Transverse colon (tissue), 4 donors: ENCODE data around the gene MTPN. TPM values are rescaled to one million over a fixed set of nuclear protein-coding genes. Genes with fewer than 3 reads are reported as not detected.

ENCODE experiments used
- DNase-seq: peaks from one replicate; pipeline ENCODE4 v3.0.0-alpha.2; 2019
- H3K27ac ChIP-seq, 4 donors: fragments of 200-600 bp; sonication (generic); 2 replicates each; pipeline ENCODE4 v1.5.1; 2016 to 2018; ENCODE audit warnings: inconsistent platforms in 4 of 4
- H3K27me3 ChIP-seq: fragments of 200-600 bp; sonication (generic); 2 replicates; pipeline ENCODE4 v1.5.1; 2017; ENCODE audit warnings: inconsistent platforms
- H3K36me3 ChIP-seq, 4 donors: fragments of 200-600 bp; sonication (generic); 2 replicates each; pipeline ENCODE4 v1.5.1; 2017 to 2019; ENCODE audit warnings: inconsistent platforms in 4 of 4
- H3K4me1 ChIP-seq, 4 donors: fragments of 200-600 bp; sonication (generic); 2 replicates each; pipeline ENCODE4 v1.5.1; 2017 to 2020; ENCODE audit warnings: inconsistent platforms in 4 of 4
- H3K4me3 ChIP-seq, 4 donors: fragments of 200-600 bp; sonication (generic); 1 replicate in 1 of 4; 2 replicates in 3 of 4; pipeline versions ENCODE4 v1.5.1 to v1.6.1; 2017 to 2019; ENCODE audit warnings: inconsistent platforms in 4 of 4
- H3K9me3 ChIP-seq, 2 donors: fragments of 200-600 bp; sonication (generic); 2 replicates each; pipeline ENCODE4 v1.5.1; 2017 to 2019; ENCODE audit warnings: inconsistent platforms in 2 of 2
- EP300 ChIP-seq: sonication (generic); formaldehyde crosslinking; IDR thresholded peaks from one replicate; pipeline ENCODE4 v1.6.1; 2017; ENCODE audit warnings: antibody characterized with exemption, low read depth
- POLR2A ChIP-seq: fragments of 450-650 bp; IDR thresholded peaks from one replicate; pipeline ENCODE4 v1.6.1; 2016; ENCODE audit warnings: antibody characterized with exemption, mild to moderate bottlenecking, moderate library complexity
- POLR2AphosphoS5 ChIP-seq, 3 donors: sonication (generic); formaldehyde crosslinking; IDR thresholded peaks; one replicate each; pipeline ENCODE4 v1.6.1; 2016; ENCODE audit warnings: antibody characterized with exemption in 3 of 3
- WGBS, 2 donors: methylation state at CpG; one replicate each; pipeline ENCODE4 v1.1.5; 2018; ENCODE audit warnings: low coverage in 1 of 2; 5-methylcytosine and 5-hydroxymethylcytosine counted together
- in situ Hi-C, 4 donors: fragments of 200-750 bp; cut with MboI; loops; one replicate each; pipeline versions ENCODE4 v1.15.0 to v1.15.1; 2017; ENCODE audit warnings: low sequenced_read_pairs in 3 of 4, low pct_ligation_motif_present in 1 of 4, low pct_unique_long_range_greater_than_20kb in 1 of 4
- intact Hi-C: fragments of 100-400 bp; cut with DNase I; formaldehyde crosslinking; loops from one replicate; pipeline ENCODE4 v1.15.1; 2023; ENCODE audit warnings: low total_unique reads
- total RNA-seq, 4 donors: library from RNA; depleted of rRNA; stranded (reverse); fragments of >200 nt; gene quantifications; one replicate each; pipeline ENCODE4 v1.1.0, GENCODE V29; 2016
- TF ChIP-seq, protein P1 (sequence below), 5 experiments: fragments of 200-600 bp in 3 of 5; fragments of 450-650 bp in 2 of 5; sonication (generic) in 3 of 5; IDR thresholded peaks; 1 replicate in 2 of 5; 2 replicates in 3 of 5; pipeline ENCODE4 v1.5.1; 2016 to 2017; ENCODE audit warnings: antibody characterized with exemption in 5 of 5, inconsistent platforms in 3 of 5, mild to moderate bottlenecking in 2 of 5, moderate library complexity in 1 of 5

Gene MTPN
- total RNA-seq, 4 donors from 2014 or later = 44.9 to 71.7 (median 65.5) TPM

DNA sequence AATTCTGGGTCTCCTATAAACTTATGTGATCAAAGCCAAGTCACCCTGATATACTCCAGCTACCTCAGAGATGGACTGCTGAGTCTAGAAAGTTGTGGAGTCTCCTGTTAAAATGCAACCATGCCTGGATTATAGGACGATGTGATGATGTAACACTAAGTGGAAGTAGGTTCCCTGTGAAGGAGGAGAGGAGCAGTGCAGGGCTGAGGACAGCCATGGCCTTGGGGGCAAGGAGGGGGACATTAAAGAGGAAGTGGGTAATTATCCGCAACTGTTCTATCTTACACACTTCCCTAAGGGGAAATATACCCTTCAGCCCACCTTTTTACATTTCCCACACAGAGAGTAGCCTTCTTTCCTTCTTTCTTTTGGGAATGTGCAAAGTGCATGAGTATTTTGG lies 63.8 kb downstream of the MTPN start:
- no peaks in the 10 kb centered on the region for H3K36me3 ChIP-seq
- H3K4me1 ChIP-seq = no peaks in the 10 kb centered on the region
- no peak for DNase-seq
- in situ Hi-C loops (no loop called here), intact Hi-C loops (no loop called here)
- H3K27me3 ChIP-seq = no peaks in the 10 kb centered on the region
- TF ChIP-seq POLR2AphosphoS5 (IDR thresholded peaks at IDR 0.05) = no peak
- no peak for TF ChIP-seq EP300
- no peak for TF ChIP-seq POLR2A
- TF ChIP-seq, protein P1, sequence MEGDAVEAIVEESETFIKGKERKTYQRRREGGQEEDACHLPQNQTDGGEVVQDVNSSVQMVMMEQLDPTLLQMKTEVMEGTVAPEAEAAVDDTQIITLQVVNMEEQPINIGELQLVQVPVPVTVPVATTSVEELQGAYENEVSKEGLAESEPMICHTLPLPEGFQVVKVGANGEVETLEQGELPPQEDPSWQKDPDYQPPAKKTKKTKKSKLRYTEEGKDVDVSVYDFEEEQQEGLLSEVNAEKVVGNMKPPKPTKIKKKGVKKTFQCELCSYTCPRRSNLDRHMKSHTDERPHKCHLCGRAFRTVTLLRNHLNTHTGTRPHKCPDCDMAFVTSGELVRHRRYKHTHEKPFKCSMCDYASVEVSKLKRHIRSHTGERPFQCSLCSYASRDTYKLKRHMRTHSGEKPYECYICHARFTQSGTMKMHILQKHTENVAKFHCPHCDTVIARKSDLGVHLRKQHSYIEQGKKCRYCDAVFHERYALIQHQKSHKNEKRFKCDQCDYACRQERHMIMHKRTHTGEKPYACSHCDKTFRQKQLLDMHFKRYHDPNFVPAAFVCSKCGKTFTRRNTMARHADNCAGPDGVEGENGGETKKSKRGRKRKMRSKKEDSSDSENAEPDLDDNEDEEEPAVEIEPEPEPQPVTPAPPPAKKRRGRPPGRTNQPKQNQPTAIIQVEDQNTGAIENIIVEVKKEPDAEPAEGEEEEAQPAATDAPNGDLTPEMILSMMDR (IDR thresholded peaks at IDR 0.05) = no peak
- no peaks in the 10 kb centered on the region for H3K9me3 ChIP-seq
- 86 to 95% methylated on average over 2 of the region's 2 CpGs for WGBS, 2 donors
- H3K4me3 ChIP-seq = no peak overlapping the region
- no peak overlapping the region for H3K27ac ChIP-seq

DNA sequence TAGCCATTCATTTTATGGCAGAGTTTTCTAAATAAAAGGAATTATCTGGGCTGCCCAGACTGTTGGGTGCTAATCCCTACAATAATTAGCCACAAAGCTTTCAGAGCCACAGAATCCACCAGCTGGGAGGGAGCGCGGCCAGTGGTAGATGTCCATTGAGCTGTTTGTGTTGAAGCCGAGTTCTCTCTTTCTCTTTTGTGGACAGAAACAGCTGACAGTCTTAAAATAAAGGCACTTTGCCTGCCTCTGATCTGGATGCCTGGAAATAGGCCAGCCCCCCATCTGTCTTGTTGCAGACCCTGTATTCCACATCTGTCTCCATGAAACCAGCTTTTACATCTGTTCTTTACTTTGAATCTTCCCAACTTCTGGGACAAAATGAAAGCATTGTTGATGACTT lies 66.1 kb downstream of the MTPN start:
- H3K4me1 ChIP-seq = no peaks in the 10 kb centered on the region
- H3K27ac ChIP-seq = peak overlapping the region in 1 of 4 donors; percentile 16
- in situ Hi-C loops = no loop called here
- H3K27me3 ChIP-seq = no peaks in the 10 kb centered on the region
- no peak for TF ChIP-seq POLR2AphosphoS5 (IDR thresholded peaks at IDR 0.05)
- H3K4me3 ChIP-seq = no peak overlapping the region
- no peaks in the 10 kb centered on the region for H3K36me3 ChIP-seq
- intact Hi-C loops = loop anchor here (2.0 kb wide), 1 partner anchor 76 kb away; no protein-coding TSS in a partner anchor
- DNase-seq = no peak
- 71 to 73% methylated on average over 3 of the region's 3 CpGs for WGBS, 2 donors
- no peaks in the 10 kb centered on the region for H3K9me3 ChIP-seq

DNA sequence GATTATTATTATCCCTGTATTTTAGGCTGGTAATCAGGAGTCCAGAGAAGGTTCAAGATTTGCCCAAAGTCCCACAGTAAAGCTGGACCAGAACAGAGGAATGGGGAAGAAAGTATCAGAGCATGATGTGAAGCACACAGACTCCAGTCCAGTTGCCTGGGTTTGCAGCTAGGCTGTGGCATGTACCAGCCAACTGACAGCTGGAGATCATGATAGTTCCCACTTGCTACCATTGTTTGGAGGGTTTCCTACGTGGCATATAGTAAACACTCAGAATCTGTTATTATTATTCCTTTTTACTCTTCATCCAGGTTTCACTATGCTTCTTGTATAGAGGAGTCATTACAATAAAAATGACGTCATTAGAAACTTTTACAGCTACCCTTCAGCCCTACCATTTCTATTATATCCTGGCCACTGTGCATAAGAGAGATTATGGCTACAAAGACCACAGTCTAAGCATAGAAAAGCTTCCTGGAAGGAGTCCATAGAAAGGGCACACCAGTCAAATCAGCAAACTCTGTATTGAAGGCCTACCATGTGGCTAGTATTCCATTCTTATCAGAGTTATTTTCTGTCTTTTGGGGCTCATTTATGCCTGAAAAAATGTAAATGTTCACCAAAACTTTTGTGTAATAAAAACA lies 66.6 kb downstream of the MTPN start:
- in situ Hi-C loops = no loop called here
- TF ChIP-seq POLR2AphosphoS5 (IDR thresholded peaks at IDR 0.05) = no peak
- TF ChIP-seq, protein P1 (IDR thresholded peaks at IDR 0.05) = no peak
- no peak for TF ChIP-seq EP300
- no peak for TF ChIP-seq POLR2A
- intact Hi-C loops = loop anchor here (2.0 kb wide), 1 partner anchor 76 kb away; no protein-coding TSS in a partner anchor
- Histone ChIP-seq H3K4me1 (no peaks in the 10 kb centered on the region), H3K27me3 (no peaks in the 10 kb centered on the region), H3K27ac (peak overlapping the region in 1 of 4 donors; percentile 16), H3K4me3 (no peak overlapping the region), H3K36me3 (no peaks in the 10 kb centered on the region), H3K9me3 (no peaks in the 10 kb centered on the region)
- DNase-seq = no peak
- 49 to 51% methylated on average over 2 of the region's 2 CpGs for WGBS, 2 donors

DNA sequence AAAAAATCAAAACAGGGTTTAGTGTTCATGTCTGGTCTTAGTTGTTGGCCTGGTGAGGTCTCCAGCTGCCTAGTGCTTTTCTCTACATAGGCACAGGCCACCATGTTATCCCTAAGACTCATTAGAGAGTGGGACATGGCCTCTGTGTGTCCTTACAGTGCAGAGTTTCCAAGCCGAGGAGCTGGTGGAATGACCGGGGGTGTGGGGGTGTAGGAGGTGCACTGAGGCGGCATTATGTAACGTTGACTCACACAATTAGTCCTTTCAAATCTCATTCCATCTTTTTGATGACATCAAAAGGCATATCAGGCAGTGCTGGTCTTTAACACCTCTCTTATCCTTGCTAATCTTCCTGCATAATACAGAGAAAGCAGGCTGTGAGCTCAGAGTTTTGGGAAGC lies 71.3 kb downstream of the MTPN start:
- 93% methylated on average over 4 of the region's 4 CpGs; no CpG with 5 or more reads in 1 of the 2 donors for WGBS, 2 donors
- no peaks in the 10 kb centered on the region for H3K27me3 ChIP-seq
- no peaks in the 10 kb centered on the region for H3K36me3 ChIP-seq
- no peak overlapping the region for H3K27ac ChIP-seq
- no peak for DNase-seq
- H3K4me3 ChIP-seq = no peak overlapping the region
- in situ Hi-C loops = no loop called here
- H3K4me1 ChIP-seq = no peaks in the 10 kb centered on the region
- H3K9me3 ChIP-seq = no peaks in the 10 kb centered on the region
- no peak for TF ChIP-seq EP300
- TF ChIP-seq, protein P1 (IDR thresholded peaks at IDR 0.05) = no peak
- TF ChIP-seq POLR2A = no peak
- no peak for TF ChIP-seq POLR2AphosphoS5 (IDR thresholded peaks at IDR 0.05)
- intact Hi-C loops = no loop called here

DNA sequence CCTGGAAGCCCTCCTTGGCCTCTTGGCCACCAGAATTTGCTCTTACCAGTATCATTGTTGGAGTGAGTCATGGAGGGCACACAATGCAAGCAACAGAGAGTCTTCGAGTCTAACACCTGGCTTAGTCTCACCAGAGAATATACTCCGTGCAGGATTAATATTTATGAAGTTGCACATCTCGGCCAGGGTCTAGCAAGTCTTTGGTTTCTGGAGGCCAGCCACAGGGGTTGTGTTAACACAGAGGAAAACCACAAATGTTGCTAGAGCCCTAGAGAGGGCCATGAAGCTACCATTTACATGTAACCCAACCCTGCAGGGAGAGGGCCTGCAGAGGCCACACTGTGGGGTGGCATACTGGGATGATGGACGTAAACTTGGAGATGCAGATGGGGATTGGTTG lies 71.8 kb downstream of the MTPN start:
- in situ Hi-C loops = no loop called here
- Histone ChIP-seq H3K27ac (no peak overlapping the region), H3K27me3 (no peaks in the 10 kb centered on the region), H3K36me3 (no peaks in the 10 kb centered on the region), H3K4me3 (no peak overlapping the region), H3K9me3 (no peaks in the 10 kb centered on the region), H3K4me1 (no peaks in the 10 kb centered on the region)
- intact Hi-C loops = no loop called here
- TF ChIP-seq POLR2AphosphoS5 (IDR thresholded peaks at IDR 0.05) (no peak), EP300 (no peak), POLR2A (no peak)
- TF ChIP-seq, protein P1 (IDR thresholded peaks at IDR 0.05) = no peak
- DNase-seq = no peak
- 77% methylated on average over 4 of the region's 4 CpGs; no CpG with 5 or more reads in 1 of the 2 donors for WGBS, 2 donors
